ENCODE results near the gene SMARCD3.

Gene SMARCD3

DNA sequence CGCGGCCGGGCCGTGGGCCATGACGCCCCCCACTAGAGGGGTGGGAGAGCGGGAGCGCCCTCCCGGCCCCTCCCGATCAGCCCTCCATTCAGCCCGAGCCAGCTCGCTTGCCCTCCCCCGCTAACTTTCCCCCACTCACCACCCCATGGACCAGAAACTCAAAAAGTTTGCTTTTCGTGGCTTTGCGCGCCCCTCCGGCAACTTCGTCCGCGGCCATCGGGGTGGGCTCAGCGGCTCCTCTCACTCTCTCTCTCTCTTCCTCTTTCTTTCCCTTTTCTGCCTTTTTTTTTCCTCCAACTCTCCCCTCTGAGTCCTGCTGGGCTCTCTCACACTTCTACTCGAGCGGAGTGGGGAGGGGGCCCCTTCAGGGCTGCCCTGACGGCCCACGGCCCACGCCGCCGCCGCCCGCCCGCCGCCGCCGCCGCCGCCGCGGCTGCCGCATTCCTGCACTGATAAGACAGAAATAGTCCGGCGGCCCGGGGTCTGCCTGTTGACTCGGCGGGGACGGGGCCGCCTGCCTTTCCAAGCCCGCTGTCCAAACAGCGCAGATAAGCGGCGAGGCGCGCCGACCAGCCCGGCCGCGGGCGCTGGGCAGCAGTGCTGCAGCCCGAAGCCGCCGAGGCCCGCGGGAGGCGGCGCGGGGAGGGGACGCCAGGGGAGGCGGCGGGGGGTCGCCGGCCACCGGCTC, at the start of gene SMARCD3:
Gene SMARCD3 (minus strand): TSS at position 349 of the 688 bp plus-strand sequence. CDS start 132 bp downstream, at position 217.
- no peak for DNase-seq (ENCODE audit: low read depth in 1 of 2, low spot score in 1 of 2)

DNA sequence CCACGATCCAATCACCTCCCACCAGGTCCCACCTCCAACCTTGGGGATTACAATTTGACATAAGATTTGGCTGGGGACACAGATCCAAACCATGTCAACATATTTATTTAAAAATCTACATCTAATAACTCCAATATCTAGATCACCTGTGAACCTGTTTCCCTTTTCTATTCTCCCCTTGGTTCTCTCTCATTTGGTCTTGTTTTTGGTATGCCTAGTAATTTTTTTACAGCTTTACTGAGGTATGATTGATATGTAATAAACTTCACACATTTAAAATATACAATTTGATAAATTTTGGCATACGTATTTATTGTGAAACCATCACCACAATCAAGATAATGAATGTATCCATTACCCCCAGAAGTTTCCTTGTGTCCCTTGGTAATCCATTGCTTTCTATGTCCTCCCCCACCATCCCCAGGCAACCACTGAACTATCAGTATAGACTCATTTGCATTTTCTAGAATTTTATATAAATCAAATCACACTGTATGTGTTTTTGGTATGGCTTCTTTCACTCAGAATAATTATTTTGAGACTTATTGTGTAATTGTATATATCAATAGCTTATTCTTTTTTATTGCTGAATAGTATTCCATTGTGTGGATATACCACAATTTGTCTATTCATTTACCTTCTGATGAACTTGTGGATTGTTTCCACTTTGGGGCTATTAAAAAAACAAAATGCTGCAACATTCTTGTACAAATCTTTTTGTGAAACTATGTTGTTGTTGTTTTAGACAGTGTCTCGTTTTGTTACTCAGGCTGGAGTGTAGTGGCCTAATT, 47.9 kb upstream of the SMARCD3 start:
- no peak for DNase-seq (ENCODE audit: low read depth in 1 of 2, low spot score in 1 of 2)

DNA sequence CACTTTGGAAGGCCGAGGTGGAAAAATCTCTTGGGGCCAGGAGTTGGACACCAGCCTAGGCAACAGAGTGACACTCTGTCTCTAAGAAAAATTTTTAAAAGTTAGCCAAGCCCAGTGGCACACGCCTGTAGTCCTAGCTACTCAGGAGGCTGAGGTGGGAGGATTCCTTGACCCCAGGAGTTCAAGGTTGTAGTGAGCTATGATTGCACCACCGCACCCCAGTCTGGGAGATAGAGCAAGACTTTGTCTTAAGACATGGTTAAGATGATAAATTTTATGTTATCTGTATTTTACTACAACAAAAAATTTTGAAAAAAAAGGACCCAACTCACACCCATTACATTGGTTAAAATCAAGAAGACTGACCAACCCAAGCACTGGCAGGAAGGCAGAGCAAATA, 44.4 kb upstream of the SMARCD3 start:
- DNase-seq (ENCODE audit: low read depth in 1 of 2, low spot score in 1 of 2), result no peak

DNA sequence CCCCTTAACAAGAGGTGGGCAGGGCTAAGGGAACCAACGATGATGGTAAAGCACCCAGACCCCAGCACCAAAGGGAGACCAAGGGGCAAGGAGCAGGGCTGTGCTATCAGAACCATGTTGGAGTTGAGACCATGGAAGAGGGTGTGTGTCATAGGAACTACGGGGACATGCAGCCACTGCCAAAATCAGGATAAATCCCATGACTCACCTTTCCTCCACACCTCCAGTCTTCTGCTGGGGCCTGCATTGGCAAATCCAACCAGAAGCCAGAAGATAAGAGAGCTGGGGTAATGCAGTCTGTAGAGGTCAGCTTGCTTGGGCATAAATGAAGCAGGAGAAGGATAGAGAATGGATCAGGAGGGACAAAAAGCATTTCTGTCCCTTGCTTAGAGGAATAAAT, 42.7 kb upstream of the SMARCD3 start:
- no peak for DNase-seq (ENCODE audit: low read depth in 1 of 2, low spot score in 1 of 2)

DNA sequence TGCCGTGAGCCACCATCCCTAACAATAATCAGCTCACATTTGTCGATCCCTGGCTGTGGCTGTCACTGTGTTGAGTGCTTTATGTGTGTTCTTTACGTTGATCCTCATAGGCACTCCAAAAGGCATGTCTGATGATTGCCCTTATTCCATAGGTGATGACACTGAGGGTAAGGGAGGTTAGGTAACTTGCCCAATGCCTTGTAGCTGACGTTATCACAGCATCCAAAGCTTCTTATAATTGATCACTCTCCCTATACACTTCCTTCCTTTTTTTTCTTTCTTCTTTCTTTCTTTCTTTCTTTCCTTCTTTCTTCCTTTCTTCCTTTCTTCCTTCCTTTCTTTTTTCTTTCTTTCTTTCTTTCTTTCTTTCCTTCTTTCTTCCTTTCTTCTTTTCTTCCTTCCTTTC, 41.9 kb upstream of the SMARCD3 start:
- DNase-seq (ENCODE audit: low read depth in 1 of 2, low spot score in 1 of 2), result no peak

DNA sequence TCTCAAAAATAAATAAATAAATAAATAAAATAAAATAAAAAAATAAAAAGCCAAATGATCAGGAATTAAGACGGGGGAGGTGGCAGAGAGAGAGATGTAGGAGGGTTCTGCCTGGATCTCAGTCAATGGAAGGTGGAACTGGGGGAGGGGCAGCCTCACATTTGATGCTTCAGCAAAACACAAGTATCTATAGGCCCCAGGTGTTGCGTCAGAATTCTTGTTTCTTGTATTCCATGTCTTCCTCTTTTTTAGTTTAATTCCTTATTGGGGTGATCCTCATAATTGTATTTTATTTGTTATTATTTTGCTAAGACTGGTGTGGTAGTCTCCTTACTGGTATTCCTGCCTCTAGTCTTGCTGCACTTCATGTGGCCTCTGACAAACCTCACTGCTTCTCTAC, 41.4 kb upstream of the SMARCD3 start:
- no peak for DNase-seq (ENCODE audit: low read depth in 1 of 2, low spot score in 1 of 2)

DNA sequence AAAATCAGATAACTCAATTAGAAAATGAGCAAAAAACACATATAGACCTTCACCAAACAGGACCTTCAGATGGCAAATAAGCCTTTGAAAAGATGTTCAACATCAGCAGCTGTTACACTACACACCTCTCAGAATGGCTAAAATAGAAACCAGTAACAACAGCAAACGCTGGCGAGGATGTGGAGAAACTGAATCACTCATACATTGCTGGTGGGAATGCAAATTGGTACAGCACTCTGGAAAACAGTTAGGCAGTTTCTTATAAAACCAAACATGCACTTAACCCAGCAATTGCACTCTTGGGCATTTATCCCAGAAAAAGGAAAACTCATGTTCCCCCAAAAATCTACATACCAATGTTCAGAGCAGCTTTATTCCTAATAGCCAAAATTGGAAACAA, 37.7 kb upstream of the SMARCD3 start:
- no peak for DNase-seq (ENCODE audit: low read depth in 1 of 2, low spot score in 1 of 2)

DNA sequence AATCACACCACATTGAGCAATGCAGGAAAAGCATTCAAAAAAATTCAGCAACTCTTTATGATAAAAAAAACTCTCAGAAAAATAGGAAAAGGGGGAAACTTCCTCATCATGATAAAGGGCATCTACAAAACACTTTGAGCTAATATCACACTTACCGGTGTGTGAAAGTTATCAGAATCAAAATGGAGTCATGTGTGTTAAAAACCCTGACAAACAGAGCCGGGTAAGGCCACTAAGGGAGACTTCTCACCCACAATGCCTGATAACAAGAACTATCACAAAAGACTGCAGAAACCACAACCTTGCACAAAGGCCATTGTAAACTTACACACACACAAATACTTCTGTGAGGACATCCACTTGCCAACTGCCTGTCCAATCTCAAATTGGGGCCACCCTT, 34.8 kb upstream of the SMARCD3 start:
- DNase-seq (ENCODE audit: low read depth in 1 of 2, low spot score in 1 of 2), result no peak

DNA sequence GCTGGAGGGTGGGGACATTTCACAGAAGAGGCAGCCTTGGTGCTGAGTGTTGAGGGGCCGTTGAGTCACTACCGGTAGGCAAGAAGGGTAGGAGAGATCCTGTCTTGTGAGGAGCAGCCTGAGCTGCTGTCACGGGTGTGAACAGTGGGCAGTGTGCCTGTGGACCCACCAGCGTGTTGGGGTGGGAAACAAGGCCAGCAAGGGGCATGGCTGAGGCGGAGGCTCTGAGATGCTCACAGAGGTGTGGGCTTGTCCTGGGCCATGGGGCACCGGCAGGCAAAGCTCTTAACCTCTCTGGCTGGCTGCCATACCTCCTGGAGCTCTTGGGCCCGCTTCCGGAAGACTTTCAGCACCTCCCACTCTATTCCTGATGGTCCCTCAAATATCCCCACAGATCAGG, 33.6 kb upstream of the SMARCD3 start:
- no peak for DNase-seq (ENCODE audit: low read depth in 1 of 2, low spot score in 1 of 2)

DNA sequence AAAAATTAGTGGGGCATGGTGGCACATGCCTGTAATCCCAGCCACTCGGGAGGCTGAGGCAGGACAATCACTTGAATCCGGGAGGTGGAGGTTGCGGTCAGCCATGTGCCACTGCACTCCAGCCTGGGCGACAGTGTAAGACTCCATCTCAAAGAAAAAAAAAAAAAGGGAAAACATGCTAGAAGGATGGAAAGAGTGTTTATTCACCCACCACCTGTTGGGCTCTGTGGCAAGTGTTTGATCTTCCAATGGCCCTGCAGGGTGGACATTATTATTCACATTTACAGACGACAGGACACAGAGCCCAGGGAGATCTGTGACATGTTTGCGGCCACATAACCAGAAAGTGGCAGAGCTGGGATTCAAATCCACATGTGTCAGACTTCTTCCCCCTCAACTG, 33.2 kb upstream of the SMARCD3 start:
- no peak for DNase-seq (ENCODE audit: low read depth in 1 of 2, low spot score in 1 of 2)

DNA sequence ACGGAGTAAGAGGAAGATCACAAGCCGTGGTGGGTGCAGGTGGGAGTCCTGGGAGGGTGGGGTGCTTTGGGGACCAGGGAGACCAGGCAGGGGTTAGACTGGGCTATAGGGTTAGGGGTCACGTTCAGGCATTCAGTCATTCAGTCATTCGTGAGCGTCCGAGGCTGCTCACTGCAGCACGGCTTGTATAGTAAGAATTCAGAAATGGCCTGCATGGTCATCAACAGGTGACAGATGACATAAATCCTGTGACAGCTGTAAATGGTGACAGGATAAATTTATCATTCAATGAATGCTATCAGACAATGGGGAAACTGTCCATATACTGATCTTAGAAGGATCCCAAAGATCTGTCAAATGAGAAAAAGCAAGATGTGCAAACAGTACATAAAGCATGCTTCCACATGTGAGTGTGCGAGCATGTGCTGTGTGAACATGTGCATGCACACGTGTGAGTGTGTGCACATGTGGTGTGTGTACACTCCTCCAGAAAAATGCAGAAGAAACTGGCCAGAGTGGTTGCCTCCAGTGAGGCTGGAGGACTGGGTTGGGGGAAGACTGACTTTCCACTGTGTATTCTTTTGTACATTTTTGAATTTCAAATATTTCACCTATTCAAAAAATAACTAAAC, 32.0 kb upstream of the SMARCD3 start:
- no peak for DNase-seq (ENCODE audit: low read depth in 1 of 2, low spot score in 1 of 2)

DNA sequence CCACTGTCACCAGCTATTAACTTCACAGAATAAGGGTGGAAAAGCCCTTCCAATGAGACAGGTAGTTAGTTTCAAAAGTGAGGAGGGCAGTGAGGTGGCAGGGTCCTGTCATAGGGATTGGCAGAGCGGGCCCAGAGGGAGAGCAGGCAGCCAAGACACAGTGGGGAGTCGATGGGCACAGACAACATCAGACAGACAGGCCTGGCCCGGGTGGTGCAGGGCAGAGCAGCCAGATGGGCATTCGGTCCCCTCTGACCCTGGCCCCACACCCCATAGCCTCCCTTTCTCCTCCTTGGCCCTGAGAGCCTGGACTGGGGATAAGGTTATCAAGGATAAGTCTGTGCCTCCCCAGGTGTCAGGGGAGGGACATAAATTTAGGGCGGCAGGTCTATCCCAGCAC, 31.4 kb upstream of the SMARCD3 start:
- no peak for DNase-seq (ENCODE audit: low read depth in 1 of 2, low spot score in 1 of 2)

DNA sequence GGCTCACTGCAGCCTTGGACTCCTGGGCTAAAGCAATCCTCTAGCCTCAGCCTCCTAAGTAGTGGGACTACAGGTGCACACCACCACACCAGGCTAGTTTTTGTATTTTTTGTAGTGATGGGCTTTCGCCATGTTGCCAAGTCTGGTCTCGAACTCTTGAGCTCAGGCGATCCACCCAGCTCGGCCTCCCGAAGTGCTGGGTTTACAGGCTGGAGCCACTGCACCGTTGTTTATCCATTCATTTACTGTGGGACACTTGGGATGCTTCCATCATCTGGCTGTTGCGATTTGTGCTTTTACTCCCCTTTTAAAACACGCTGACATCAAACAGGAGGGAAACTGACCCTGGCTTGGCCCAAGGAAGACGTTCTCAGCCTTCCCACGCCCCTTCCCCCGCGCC, 30.5 kb upstream of the SMARCD3 start:
- DNase-seq (ENCODE audit: low read depth in 1 of 2, low spot score in 1 of 2), result no peak

DNA sequence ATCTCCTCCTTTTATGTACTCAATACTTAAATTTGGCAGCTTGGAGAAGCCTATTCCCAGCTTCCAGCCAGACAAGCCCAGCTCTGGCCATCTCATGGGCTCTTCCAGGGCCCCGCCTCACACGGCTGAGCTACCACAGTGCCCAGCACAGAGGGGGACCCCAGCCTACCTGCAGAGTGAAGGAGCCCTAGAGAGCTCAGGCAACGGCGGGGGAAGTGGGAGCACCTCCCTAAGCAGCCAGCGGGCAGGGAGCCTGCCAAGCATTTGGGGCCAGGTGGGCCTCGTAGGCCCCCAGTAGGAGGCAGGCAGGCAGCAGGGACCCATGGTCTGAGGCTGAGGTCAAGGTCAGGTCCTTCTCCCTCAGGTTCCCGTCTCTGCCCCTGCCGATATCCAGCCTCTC, 29.1 kb upstream of the SMARCD3 start:
- DNase-seq (ENCODE audit: low read depth in 1 of 2, low spot score in 1 of 2), result no peak

DNA sequence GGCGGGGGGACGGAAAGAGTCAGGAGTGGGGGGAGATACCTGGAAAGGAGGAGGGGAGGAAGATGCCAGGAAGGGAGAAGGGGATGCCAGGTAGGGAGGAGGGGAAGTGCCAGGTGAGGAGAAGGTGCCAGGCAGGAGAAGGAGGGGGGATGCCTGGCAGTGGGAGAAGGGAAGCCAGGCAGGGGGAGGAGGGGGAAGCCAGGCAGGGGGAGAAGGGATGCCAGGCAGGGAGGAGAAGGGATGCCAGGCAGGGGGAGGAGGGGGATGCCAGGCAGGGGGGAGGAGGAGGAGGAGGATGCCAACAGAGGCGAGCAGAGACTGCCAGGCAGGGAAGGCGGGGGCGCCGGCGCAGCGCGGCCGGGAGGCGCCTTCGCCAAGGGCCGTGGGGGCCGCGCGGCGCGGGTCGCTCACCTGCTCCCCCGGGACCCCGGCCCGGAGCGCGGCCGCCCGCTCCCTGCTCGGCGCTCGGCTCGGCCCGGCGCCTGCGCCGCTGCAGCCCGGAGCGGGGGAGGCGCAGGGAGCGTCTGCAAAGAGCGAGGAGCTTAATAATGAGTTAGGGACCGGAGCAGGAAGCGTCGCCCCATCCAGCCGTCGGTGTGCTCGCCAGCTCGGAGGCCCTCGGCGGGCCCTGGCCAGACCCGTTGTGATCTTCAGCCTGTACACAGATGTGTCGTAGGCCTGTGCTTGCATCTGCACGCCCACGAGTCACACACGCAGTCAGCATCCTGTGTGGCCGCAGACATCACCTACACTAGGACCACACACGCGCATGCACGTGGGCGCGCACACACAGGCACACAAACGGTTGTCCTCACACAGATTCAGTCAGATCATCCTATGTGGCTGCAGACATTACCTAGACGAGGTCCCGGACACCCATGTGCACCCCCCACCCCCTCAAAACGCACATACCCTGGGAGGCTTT, 28.4 kb upstream of the SMARCD3 start:
- peak; percentile 24 to 27 for DNase-seq (ENCODE audit: low read depth in 1 of 2, low spot score in 1 of 2)

DNA sequence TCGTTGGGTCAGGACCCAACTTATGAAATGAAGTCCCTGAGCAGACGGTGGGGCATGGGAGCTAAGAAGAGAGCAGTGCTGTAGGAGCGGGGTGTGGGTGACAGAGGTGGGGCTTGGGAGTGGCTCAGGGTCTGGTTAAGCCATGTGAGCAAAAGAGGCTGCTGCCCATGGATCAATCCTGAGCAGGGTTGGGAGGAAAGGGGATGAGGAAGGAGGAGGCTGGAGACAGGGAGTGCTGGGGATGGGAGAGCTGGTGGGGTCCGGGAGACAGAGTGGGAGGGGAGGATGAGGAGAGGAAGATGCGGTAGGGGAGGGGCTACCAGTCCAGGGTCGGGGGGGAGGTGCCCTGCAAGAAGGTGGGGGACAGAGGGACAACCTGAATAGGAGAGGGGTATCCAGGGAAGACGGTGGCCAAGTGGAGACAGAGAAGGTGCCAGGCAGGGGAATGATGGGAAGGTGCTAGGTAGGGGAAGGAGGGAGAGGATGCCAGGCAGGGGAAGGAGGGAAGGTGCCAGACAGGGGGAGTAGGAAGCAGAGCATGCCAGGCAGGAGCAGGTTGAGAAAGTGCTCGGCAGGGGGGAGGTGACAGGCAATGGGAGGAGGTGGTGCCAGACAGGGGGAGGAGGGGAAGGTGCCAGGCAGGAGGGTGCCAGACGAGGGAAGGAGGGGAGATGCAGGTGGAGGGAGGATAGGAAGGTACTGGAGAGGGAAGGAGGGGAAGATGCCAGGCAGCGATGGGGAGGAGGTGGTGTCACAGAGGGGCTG, 27.5 kb upstream of the SMARCD3 start:
- DNase-seq (ENCODE audit: low read depth in 1 of 2, low spot score in 1 of 2), result no peak

DNA sequence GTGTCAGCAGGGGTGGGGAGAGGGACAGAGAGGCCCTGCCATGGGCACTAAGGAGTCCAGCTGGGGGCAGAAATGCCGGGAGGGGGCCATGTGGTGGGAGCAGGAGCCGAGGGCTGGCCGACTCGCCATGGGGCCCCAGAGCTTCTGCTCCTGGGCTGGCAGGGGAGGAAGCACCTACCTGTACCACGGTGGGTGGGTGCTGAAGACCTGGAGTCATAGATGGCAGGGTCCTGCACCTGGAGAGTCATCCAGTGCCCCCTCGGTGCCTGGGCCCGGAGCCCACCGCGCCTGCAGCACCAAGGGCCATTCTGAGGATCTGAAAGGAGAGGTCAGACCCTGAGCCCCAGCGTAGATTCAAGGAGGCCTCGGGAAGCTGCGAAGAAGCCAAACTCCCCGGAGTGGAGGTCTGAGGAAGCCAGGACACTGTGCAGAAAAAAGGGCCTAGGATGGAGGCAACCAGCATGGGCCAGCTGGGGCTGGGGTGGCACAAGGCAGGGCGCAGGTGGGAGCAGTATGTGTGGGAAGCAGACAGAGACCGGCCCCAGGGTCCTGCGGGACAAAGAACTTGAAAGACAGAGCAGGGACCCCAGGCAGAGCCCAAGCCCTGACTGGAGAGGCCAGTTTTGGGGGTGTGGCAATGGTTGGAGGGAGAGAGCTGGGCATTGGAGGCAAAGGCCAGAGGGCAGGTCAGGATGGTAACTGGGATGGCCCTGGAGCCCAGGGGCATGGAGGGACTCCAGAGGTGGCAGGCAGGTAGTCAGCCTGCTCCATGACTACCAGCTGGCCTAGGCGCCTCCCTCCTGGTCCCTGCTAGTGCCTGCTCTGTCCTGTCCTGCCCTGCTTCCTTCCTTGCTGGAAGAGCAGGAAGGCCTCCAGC, 26.7 kb upstream of the SMARCD3 start:
- no peak for DNase-seq (ENCODE audit: low read depth in 1 of 2, low spot score in 1 of 2)

DNA sequence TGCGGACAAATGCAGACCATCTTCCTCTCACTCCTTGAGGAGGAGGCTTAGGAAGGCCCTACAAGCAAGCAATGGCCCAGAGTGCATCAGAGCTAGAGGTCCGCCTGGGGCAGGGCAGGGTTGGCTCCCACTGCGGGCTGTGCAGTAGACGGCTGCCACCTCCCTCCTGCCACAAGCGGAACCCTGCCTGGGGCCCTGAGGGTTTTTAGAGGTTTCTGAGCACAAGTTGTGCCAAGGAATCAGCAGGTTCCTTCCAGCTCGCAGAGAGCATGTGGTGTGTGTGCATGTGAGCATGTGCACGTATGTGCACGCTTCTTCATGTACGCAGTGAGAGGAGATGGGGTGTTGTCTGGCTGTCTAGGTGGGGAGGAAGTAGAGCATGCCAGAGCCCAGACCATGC, 25.9 kb upstream of the SMARCD3 start:
- DNase-seq (ENCODE audit: low read depth in 1 of 2, low spot score in 1 of 2), result no peak

DNA sequence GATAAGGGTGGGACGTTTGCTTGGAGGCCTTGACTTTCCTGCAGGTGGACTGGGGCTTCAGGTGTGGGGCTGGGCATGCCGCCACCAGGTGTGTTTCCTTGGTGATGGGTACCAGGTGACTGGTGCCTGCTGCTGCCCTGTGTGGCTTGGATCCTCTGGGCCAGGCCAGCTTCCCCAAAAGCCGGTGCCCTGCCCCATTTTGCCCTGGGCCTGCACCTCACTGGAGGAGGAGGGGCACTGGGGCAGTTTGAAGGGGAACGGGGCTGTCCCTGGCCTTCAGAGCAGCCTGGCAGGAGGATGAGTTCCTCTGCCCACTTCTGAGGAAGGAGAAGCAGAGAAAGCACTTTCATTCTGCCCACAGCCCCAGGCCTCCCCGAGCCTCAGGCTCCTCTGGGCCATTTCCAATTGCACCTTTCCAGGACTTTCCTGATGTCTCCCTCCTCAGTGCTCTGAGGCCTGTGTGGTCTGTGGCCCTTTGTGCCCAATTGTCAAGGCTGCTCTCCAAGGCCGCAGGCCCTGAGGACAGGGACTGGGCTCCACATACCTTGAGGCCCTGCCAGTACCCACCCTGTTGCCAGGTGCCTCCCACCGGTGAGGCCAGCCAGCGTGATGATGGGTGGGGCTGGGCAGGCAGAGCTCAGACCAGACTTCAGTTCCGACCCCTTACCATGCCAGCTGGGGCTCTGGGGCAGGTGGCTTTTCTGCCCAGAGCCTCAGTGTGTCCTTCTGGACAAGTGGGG, 25.3 kb upstream of the SMARCD3 start:
- no peak for DNase-seq (ENCODE audit: low read depth in 1 of 2, low spot score in 1 of 2)
